PC-3 (cell line): Measurements from ENCODE around the gene TXNDC11. TPM values are rescaled to one million over a fixed set of nuclear protein-coding genes. Genes with fewer than 3 reads are reported as not detected.

Experiments
- ATAC-seq: fragments of 200-7000 bp; cut with Tn5 transposase; 2 replicates; pipeline ENCODE4 v1.9.1; 2020; ENCODE audit warnings: mild to moderate bottlenecking, moderate library complexity
- BruUV-seq: library from RNA; stranded (reverse); fragments of 400-500 nt; replicated peaks from 2 replicates; lab custom pipeline; 2021; lab: Mats Ljungman, UMichigan
- CTCF ChIA-PET: fragments of 300-600 bp; sonication (Branson Sonifier 250); formaldehyde crosslinking; loops from one replicate; lab custom pipeline; 2022; ENCODE audit warnings: antibody characterized with exemption; lab: Charles Lee
- POLR2A ChIA-PET: fragments of 300-600 bp; sonication (Branson Sonifier 250); formaldehyde crosslinking; loops from one replicate; lab custom pipeline; 2022; ENCODE audit warnings: antibody characterized with exemption; ENCODE audit not compliant: unreplicated experiment; lab: Charles Lee
- DNase-seq: peaks from one replicate; pipeline ENCODE4 v3.0.0-alpha.2; 2015
- H2AFZ ChIP-seq: fragments of 300-600 bp; sonication (generic); 2 replicates; pipeline ENCODE4 v1.6.0; 2016; ENCODE audit warnings: antibody characterized with exemption, low read length
- H3F3A ChIP-seq: fragments of 300-600 bp; sonication (generic); one replicate; pipeline ENCODE4 v1.6.0; 2017; ENCODE audit warnings: antibody characterized with exemption, low read length, control low read depth, mild to moderate bottlenecking; ENCODE audit not compliant: unreplicated experiment
- H3K27ac ChIP-seq: fragments of 300-600 bp; sonication (generic); 2 replicates; pipeline ENCODE4 v1.5.1; 2016; ENCODE audit warnings: mild to moderate bottlenecking, low read length
- H3K27me3 ChIP-seq: fragments of 300-600 bp; sonication (generic); 2 replicates; pipeline ENCODE4 v1.6.1; 2016; ENCODE audit warnings: low read length, mixed read lengths
- H3K36me3 ChIP-seq: fragments of 300-600 bp; sonication (generic); 2 replicates; pipeline ENCODE4 v1.6.1; 2016; ENCODE audit warnings: low read depth, mixed run types, low read length, mixed read lengths
- H3K4me1 ChIP-seq: fragments of 300-600 bp; sonication (generic); 2 replicates; pipeline ENCODE4 v1.5.1; 2016; ENCODE audit warnings: low read length; ENCODE audit not compliant: insufficient read depth
- H3K4me2 ChIP-seq: fragments of 300-600 bp; sonication (generic); 2 replicates; pipeline ENCODE4 v1.6.0; 2016; ENCODE audit warnings: low read length
- H3K4me3 ChIP-seq: fragments of 300-600 bp; sonication (generic); 2 replicates; pipeline ENCODE4 v1.5.1; 2016; ENCODE audit warnings: mild to moderate bottlenecking, low read length, mixed read lengths
- H3K79me2 ChIP-seq: fragments of 300-600 bp; sonication (generic); 2 replicates; pipeline ENCODE4 v1.6.1; 2017; ENCODE audit warnings: low read length, mixed read lengths
- H3K9ac ChIP-seq: fragments of 300-600 bp; sonication (generic); 2 replicates; pipeline ENCODE4 v1.6.0; 2016; ENCODE audit warnings: mild to moderate bottlenecking, low read length
- H3K9me2 ChIP-seq: fragments of 300-600 bp; sonication (generic); replicated peaks from 2 replicates; pipeline ENCODE4 v1.6.1; 2016; ENCODE audit warnings: mixed run types, low read length, mixed read lengths
- H3K9me3 ChIP-seq: fragments of 300-600 bp; sonication (generic); 2 replicates; pipeline ENCODE4 v1.6.1; 2016; ENCODE audit warnings: low read length, mixed read lengths
- H4K20me1 ChIP-seq: fragments of 300-600 bp; sonication (generic); 2 replicates; pipeline ENCODE4 v1.6.1; 2016; ENCODE audit warnings: low read length, mixed read lengths
- EZH2 ChIP-seq: fragments of 300-600 bp; sonication (generic); IDR thresholded peaks from one replicate; pipeline ENCODE4 v1.6.1; 2017; ENCODE audit warnings: antibody characterized with exemption, mild to moderate bottlenecking, low read length; ENCODE audit not compliant: unreplicated experiment
- EZH2phosphoT487 ChIP-seq: fragments of 300-600 bp; sonication (generic); IDR thresholded peaks from 2 replicates; pipeline ENCODE4 v1.6.1; 2018; ENCODE audit warnings: mild to moderate bottlenecking, antibody characterized with exemption, low read length, borderline replicate concordance
- intact Hi-C: fragments of 100-400 bp; cut with micrococcal nuclease; formaldehyde crosslinking; loops from 2 replicates; pipeline ENCODE4 v1.9.0; 2023
- total RNA-seq: library from RNA; depleted of rRNA; stranded (reverse); fragments of >200 nt; gene quantifications from 2 replicates; pipeline ENCODE4 v1.2.3, GENCODE V29; 2014
- TF ChIP-seq, protein P1 (sequence below): fragments of 300-600 bp; sonication (generic); conservative IDR thresholded peaks from 2 replicates; pipeline ENCODE4 v1.5.1; 2017; ENCODE audit warnings: antibody characterized with exemption, low read depth, mild to moderate bottlenecking, low read length

Gene TXNDC11
- total RNA-seq, 1 experiment from 2014 or later, result 20.2 TPM

DNA sequence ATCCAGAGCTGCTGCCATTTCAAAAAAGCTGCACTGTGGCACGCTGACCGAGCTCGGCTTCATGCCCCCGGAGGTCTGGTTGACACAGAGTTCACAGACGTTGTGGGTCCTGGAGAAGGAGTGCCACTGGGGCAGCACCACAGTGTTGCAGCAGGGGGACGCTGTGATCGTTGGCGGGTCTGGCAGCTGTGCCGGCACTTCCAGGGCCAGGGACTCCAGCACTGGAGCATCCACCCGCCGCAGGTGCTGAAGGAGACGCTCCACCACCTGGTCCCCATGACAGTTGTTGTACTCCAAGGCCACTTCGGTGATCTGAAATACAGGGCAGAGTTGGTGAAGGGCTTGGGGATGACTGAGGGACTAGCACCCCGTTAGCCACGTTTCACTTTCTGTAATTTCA lies 50.9 kb downstream of the TXNDC11 start:
- H2AFZ ChIP-seq, result no peak overlapping the region
- ATAC-seq, result no peak
- H3K9me2 ChIP-seq, result no peaks in the 10 kb centered on the region
- POLR2A ChIA-PET, result no interaction called here
- no peak overlapping the region for H3K4me3 ChIP-seq
- H3K9me3 ChIP-seq, result no peaks in the 10 kb centered on the region
- TF ChIP-seq EZH2phosphoT487 (no peak), EZH2 (no peak)
- TF ChIP-seq, protein P1, sequence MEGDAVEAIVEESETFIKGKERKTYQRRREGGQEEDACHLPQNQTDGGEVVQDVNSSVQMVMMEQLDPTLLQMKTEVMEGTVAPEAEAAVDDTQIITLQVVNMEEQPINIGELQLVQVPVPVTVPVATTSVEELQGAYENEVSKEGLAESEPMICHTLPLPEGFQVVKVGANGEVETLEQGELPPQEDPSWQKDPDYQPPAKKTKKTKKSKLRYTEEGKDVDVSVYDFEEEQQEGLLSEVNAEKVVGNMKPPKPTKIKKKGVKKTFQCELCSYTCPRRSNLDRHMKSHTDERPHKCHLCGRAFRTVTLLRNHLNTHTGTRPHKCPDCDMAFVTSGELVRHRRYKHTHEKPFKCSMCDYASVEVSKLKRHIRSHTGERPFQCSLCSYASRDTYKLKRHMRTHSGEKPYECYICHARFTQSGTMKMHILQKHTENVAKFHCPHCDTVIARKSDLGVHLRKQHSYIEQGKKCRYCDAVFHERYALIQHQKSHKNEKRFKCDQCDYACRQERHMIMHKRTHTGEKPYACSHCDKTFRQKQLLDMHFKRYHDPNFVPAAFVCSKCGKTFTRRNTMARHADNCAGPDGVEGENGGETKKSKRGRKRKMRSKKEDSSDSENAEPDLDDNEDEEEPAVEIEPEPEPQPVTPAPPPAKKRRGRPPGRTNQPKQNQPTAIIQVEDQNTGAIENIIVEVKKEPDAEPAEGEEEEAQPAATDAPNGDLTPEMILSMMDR, result no peak
- 0 out of 2 replicates have a peak, but pooled peaks cover 3% of the 10 kb centered on the region for H3K79me2 ChIP-seq
- CTCF ChIA-PET, result no interaction called here
- H3K9ac ChIP-seq, result no peak overlapping the region
- no peaks in the 10 kb centered on the region for H3K27me3 ChIP-seq
- peaks cover 16% of the 10 kb centered on the region; the same call in 1 of the 2 replicates for H3K36me3 ChIP-seq
- H3K4me2 ChIP-seq, result no peak overlapping the region
- H3K27ac ChIP-seq, result no peak overlapping the region
- peaks cover 13% of the 10 kb centered on the region for H3K4me1 ChIP-seq
- intact Hi-C loops, result no loop called here
- no TSS peak for BruUV-seq
- H4K20me1 ChIP-seq, result no peaks in the 10 kb centered on the region
- DNase-seq, result no peak
- H3F3A ChIP-seq, result no peaks in the 10 kb centered on the region

DNA sequence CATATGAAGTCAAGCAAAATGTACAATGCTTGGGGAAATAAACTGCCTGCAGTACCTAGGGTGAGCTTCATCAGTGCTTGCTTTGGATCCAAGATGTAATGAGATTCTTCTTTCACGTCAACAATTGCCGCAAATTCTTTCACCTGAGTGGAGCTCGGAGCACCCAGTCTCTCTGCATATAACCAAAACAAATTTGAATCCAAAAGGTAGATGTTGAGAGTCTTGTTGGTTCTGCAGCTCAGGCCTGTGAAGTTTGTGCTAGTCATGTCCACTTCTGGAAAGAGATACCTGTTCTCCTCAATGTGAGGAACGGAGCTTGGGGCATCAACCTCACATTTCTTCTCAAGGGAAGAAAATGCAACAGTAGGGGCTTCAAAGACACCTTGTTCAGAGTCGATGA lies 51.4 kb downstream of the TXNDC11 start:
- Histone ChIP-seq H3K36me3 (peaks cover 16% of the 10 kb centered on the region; the same call in 1 of the 2 replicates), H3K4me1 (peaks cover 18% of the 10 kb centered on the region), H3K9ac (no peak overlapping the region), H3K27me3 (no peaks in the 10 kb centered on the region), H3K9me3 (no peaks in the 10 kb centered on the region), H3F3A (no peaks in the 10 kb centered on the region), H3K79me2 (0 out of 2 replicates have a peak, but pooled peaks cover 3% of the 10 kb centered on the region), H3K9me2 (no peaks in the 10 kb centered on the region), H4K20me1 (no peaks in the 10 kb centered on the region), H3K4me3 (no peak overlapping the region), H2AFZ (no peak overlapping the region), H3K27ac (no peak overlapping the region), H3K4me2 (no peak overlapping the region)
- intact Hi-C loops, result no loop called here
- TF ChIP-seq EZH2, result no peak
- TF ChIP-seq, protein P1, result no peak
- TF ChIP-seq EZH2phosphoT487, result no peak
- DNase-seq (no peak), ATAC-seq (no peak)
- BruUV-seq, result no TSS peak
- ChIA-PET POLR2A (no interaction called here), CTCF (interaction anchor here (0.7 kb wide), 1 partner anchor 310 kb away, joined by 4 read pairs; no protein-coding TSS in a partner anchor)

DNA sequence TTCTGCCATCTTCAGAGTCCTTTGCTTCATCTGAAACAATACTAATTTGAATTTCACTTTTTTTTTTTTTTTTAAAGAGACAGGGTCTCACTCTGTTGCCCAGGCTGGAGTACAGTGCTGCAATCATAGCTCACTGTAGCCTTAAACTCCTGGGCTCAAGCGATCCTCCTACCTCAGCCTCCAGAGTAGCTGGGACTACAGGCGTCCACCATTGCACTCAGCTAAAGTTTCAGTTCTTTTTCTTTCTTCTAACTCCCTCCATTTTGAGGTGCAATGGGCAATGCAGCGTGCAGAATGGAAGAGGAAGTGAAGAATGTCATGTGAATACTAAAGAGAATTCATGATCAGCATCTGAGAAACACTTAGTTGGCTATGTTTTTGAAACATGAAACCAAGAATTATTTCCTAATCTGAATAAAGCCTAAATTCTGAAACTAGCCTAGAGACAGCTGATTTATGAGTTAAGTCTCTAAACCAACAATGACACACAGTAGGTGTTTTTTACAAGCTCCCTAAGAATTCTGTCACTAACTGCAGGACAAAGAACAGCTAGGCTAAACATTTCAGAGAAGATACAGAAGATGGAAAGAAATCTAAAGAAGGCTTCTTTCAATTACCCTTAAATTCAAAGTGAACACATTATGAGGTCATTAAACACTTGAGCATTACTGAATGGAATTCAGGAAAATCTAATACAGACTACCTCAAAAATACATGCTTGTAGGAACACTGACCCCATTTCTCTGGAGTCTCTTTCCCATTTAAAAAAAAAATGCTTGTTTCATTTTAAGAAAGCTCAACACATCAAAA lies 53.4 kb downstream of the TXNDC11 start:
- intact Hi-C loops, result no loop called here
- 0 out of 2 replicates have a peak, but pooled peaks cover 3% of the 10 kb centered on the region for H3K79me2 ChIP-seq
- ChIA-PET POLR2A (no interaction called here), CTCF (no interaction called here)
- H3K9ac ChIP-seq, result no peak overlapping the region
- no peak overlapping the region for H3K4me2 ChIP-seq
- H3K4me1 ChIP-seq, result peaks cover 18% of the 10 kb centered on the region
- H3K36me3 ChIP-seq, result peaks cover 16% of the 10 kb centered on the region; the same call in 1 of the 2 replicates
- ATAC-seq (no peak), DNase-seq (no peak)
- no peaks in the 10 kb centered on the region for H3F3A ChIP-seq
- no peak overlapping the region for H3K4me3 ChIP-seq
- H4K20me1 ChIP-seq, result no peaks in the 10 kb centered on the region
- H3K27ac ChIP-seq, result no peak overlapping the region
- TF ChIP-seq, protein P1, result no peak
- TF ChIP-seq EZH2phosphoT487 (no peak), EZH2 (no peak)
- H3K27me3 ChIP-seq, result no peaks in the 10 kb centered on the region
- H3K9me3 ChIP-seq, result no peaks in the 10 kb centered on the region
- BruUV-seq, result no TSS peak
- H2AFZ ChIP-seq, result no peak overlapping the region
- no peaks in the 10 kb centered on the region for H3K9me2 ChIP-seq
